Measurements from ENCODE around the gene LPIN3. TPM values are rescaled to one million over a fixed set of nuclear protein-coding genes. Genes with fewer than 3 reads are reported as not detected.

LPIN3 gene
- total RNA-seq, 1 donor from 2014 or later: 0.60 TPM

GRCh38 chr20:41362748-41363140 lies 22.1 kb downstream of the LPIN3 start:
- POLR2A ChIA-PET: no interaction called here
- intact Hi-C loops (cut with micrococcal nuclease): no loop called here

GRCh38 chr20:41363601-41364000 lies 23.0 kb downstream of the LPIN3 start:
- Mint-ChIP-seq H3K4me3 (no peak overlapping the region), H3K9me3 (no peaks in the 10 kb centered on the region), H3K36me3 (ENCODE audit: low read depth) (no peaks in the 10 kb centered on the region), H3K4me1 (peaks cover 9% of the 10 kb centered on the region), H3K27ac (no peak overlapping the region), H3K27me3 (peaks cover 24% of the 10 kb centered on the region)
- no peak for ATAC-seq (ENCODE audit: low read depth)
- TF ChIP-seq CTCF (IDR thresholded peaks at IDR 0.05): no peak
- intact Hi-C loops (cut with micrococcal nuclease): no loop called here
- POLR2A ChIA-PET: no interaction called here
- CTCF ChIA-PET: no interaction called here
- no peak for DNase-seq

More at GRCh38 chr20:41362748-41363140, 22.1 kb downstream of the LPIN3 start:
- H3K36me3 Mint-ChIP-seq (ENCODE audit: low read depth): no peaks in the 10 kb centered on the region
- peaks cover 20% of the 10 kb centered on the region for H3K27me3 Mint-ChIP-seq
- ATAC-seq (ENCODE audit: low read depth): no peak
- TF ChIP-seq CTCF (IDR thresholded peaks at IDR 0.05): no peak
- H3K4me1 Mint-ChIP-seq: peaks cover 9% of the 10 kb centered on the region
- no peak for DNase-seq
- H3K9me3 Mint-ChIP-seq: no peaks in the 10 kb centered on the region
- CTCF ChIA-PET: no interaction called here
- H3K4me3 Mint-ChIP-seq: no peak overlapping the region
- no peak overlapping the region for H3K27ac Mint-ChIP-seq

- POLR2A ChIA-PET: no interaction called here
- no peaks in the 10 kb centered on the region for H3K9me3 Mint-ChIP-seq
Observed at GRCh38 chr20:41364236-41364855, 23.7 kb downstream of the LPIN3 start.

GRCh38 chr20:41364967-41365765 lies 24.5 kb downstream of the LPIN3 start:
- Mint-ChIP-seq H3K27ac (no peak overlapping the region), H3K36me3 (ENCODE audit: low read depth) (no peaks in the 10 kb centered on the region), H3K4me1 (peaks cover 9% of the 10 kb centered on the region), H3K4me3 (no peak overlapping the region), H3K27me3 (peaks cover 30% of the 10 kb centered on the region), H3K9me3 (no peaks in the 10 kb centered on the region)
- DNase-seq (no peak), ATAC-seq (ENCODE audit: low read depth) (no peak)
- ChIA-PET CTCF (no interaction called here), POLR2A (no interaction called here)
- TF ChIP-seq CTCF (IDR thresholded peaks at IDR 0.05): no peak
- intact Hi-C loops (cut with micrococcal nuclease): no loop called here

More at GRCh38 chr20:41364236-41364855, 23.7 kb downstream of the LPIN3 start:
- DNase-seq (no peak), ATAC-seq (ENCODE audit: low read depth) (no peak)
- TF ChIP-seq CTCF (IDR thresholded peaks at IDR 0.05): no peak
- intact Hi-C loops (cut with micrococcal nuclease): no loop called here
- H3K36me3 Mint-ChIP-seq (ENCODE audit: low read depth): no peaks in the 10 kb centered on the region
- H3K27ac Mint-ChIP-seq: no peak overlapping the region
- CTCF ChIA-PET: no interaction called here
- H3K4me3 Mint-ChIP-seq: no peak overlapping the region
- H3K27me3 Mint-ChIP-seq: peaks cover 29% of the 10 kb centered on the region
- H3K4me1 Mint-ChIP-seq: peaks cover 9% of the 10 kb centered on the region

- no peak overlapping the region for H3K27ac Mint-ChIP-seq
- CTCF ChIA-PET: no interaction called here
- H3K9me3 Mint-ChIP-seq: peaks cover under 1% of the 10 kb centered on the region
- H3K27me3 Mint-ChIP-seq: peaks cover 32% of the 10 kb centered on the region
- intact Hi-C loops (cut with micrococcal nuclease): no loop called here
- no peak for TF ChIP-seq CTCF (IDR thresholded peaks at IDR 0.05)
- peaks cover 9% of the 10 kb centered on the region for H3K4me1 Mint-ChIP-seq
- POLR2A ChIA-PET: no interaction called here
- no peaks in the 10 kb centered on the region for H3K36me3 Mint-ChIP-seq (ENCODE audit: low read depth)
- DNase-seq (no peak), ATAC-seq (ENCODE audit: low read depth) (no peak)
- no peak overlapping the region for H3K4me3 Mint-ChIP-seq
Observed at GRCh38 chr20:41365777-41366545, 25.3 kb downstream of the LPIN3 start.

Data from activated B cell treated with CpG ODN at 0.5 μM for 24 hours (primary cell).